NB4 (cell line): ENCODE results near the gene NLGN3.

Experiments used
- DNase-seq: peaks from one replicate; pipeline ENCODE4 v3.0.0; 2010; ENCODE audit warnings: low read depth
- H3K4me3 ChIP-seq: one replicate; pipeline ENCODE4 v1.5.1; 2011; ENCODE audit warnings: mild to moderate bottlenecking, low read depth, low read length, moderate library complexity
- CTCF ChIP-seq: IDR thresholded peaks from one replicate; pipeline ENCODE4 v1.5.1; 2012; ENCODE audit warnings: low read depth, low read length
- MAX ChIP-seq: IDR thresholded peaks from 2 replicates; pipeline ENCODE4 v1.6.1; 2011; ENCODE audit warnings: low read depth, low read length
- MYC ChIP-seq: IDR thresholded peaks from 2 replicates; pipeline ENCODE4 v1.6.1; 2011; ENCODE audit warnings: low read depth, low read length
- POLR2A ChIP-seq: IDR thresholded peaks from 2 replicates; pipeline ENCODE4 v1.6.1; 2011; ENCODE audit warnings: mild to moderate bottlenecking; ENCODE audit not compliant: insufficient read length; ENCODE audit errors: extremely low read depth

NLGN3 gene

GRCh38 chrX:71184092-71184491, 39.5 kb downstream of the NLGN3 start:
- TF ChIP-seq MYC (no peak), MAX (no peak), POLR2A (no peak), CTCF (no peak)
- no peak overlapping the region for H3K4me3 ChIP-seq
- DNase-seq: no peak

DNA sequence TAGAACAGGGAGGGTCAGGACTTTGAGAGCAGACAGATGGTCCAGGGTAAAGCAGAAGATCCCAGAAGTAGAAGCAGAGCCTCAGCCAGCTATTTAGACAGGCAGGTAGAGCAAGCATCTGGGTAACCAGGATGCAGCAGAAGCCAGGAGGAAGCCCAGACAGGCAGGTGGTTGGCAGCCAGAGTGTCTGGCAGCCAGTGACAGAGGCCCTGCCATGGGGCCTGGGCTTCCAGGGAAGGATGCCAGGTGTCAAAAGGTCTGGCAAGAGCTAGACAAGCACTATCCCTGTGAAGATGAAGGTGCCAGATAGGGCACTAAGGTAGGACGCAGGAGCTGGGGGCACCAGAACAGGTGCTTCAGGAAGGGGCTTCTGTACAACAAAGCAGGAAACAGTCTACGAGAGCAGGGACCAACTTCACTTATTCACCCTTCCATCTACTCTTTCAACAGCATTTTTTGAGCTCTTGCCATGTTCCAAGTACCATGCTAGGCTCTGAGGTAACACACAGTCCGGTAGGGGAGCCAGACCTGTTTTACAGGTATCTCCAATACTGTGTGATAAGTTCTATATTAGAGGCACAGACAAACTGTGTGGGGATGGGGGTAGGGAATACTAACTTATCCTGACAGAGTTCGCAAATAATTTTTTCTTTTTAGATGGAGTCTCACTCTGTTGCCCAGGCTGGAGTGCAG, 40.3 kb downstream of the NLGN3 start:
- DNase-seq: no peak
- no peak overlapping the region for H3K4me3 ChIP-seq
- TF ChIP-seq MYC (no peak), CTCF (no peak), MAX (no peak), POLR2A (no peak)

GRCh38 chrX:71191248-71191647, 46.6 kb downstream of the NLGN3 start:
- TF ChIP-seq MYC: no peak
- TF ChIP-seq CTCF: no peak
- no peak for TF ChIP-seq MAX
- no peak for TF ChIP-seq POLR2A
- no peak overlapping the region for H3K4me3 ChIP-seq
- DNase-seq: no peak

GRCh38 chrX:71195964-71196649, 51.5 kb downstream of the NLGN3 start:
- H3K4me3 ChIP-seq: peak overlapping the region; percentile 87
- DNase-seq: peak; percentile 15
- no peak for TF ChIP-seq POLR2A
- no peak for TF ChIP-seq MYC
- TF ChIP-seq MAX: no peak

GRCh38 chrX:71198066-71198465, 53.4 kb downstream of the NLGN3 start:
- peak; percentile 79 for DNase-seq
- no peak for TF ChIP-seq MYC
- no peak for TF ChIP-seq CTCF
- TF ChIP-seq MAX: no peak
- TF ChIP-seq POLR2A: peak; percentile 19
- H3K4me3 ChIP-seq: peak overlapping the region; percentile 87

DNA sequence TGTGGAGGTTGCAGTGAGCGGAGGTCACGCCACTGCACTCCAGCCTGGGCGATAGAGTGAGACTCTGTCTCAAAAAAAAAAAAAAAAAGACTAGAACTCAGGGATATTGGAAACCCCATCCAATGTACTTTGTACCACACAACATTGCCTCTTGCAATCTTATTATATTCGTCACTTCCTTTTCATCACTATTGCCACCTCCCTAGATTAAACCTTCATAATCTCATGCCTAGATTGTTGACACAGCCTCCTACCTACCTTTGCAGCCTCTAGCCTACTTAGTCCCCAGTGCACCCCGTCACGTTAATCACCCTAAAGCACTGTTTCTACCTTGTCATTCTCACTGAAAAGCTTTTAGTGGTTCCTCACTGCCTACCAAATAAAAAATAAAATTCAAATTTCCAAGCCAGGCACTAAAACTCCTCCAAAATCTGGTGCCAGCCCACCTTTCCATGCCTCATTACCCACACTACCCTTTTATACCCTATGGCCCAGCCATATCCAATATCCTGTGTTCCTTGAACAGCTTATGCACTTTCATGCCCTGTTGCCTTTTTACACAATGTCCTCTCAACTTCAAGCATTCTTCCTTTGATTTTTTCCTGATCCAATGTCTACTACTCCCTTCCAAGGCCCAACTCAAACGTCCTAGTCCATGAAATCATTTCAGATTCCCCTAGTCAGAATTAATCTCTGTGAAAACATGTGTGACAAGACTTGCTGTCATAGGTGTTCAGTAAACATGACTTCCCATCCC, 54.8 kb downstream of the NLGN3 start:
- TF ChIP-seq POLR2A (no peak), MYC (no peak), CTCF (no peak), MAX (no peak)
- no peak for DNase-seq
- H3K4me3 ChIP-seq: no peak overlapping the region
